ENCODE results near the gene GPBAR1.

- TF ChIP-seq CTCF (IDR thresholded peaks at IDR 0.05; ENCODE audit: low read depth, low read length, missing input control), result no peak
- TF ChIP-seq MAX (IDR thresholded peaks at IDR 0.05), result no peak
- TF ChIP-seq REST (IDR thresholded peaks at IDR 0.05), result no peak
- no peak for TF ChIP-seq JUND (IDR thresholded peaks at IDR 0.05)
- no peak for TF ChIP-seq YY1 (IDR thresholded peaks at IDR 0.05)
- no peak for TF ChIP-seq ZBTB33 (IDR thresholded peaks at IDR 0.05)
- TF ChIP-seq RAD21 (IDR thresholded peaks at IDR 0.05), result no peak
- no peak for TF ChIP-seq HNF4A (conservative IDR thresholded peaks at IDR 0.05)
- no peak for TF ChIP-seq HNF4G (IDR thresholded peaks at IDR 0.05)
- no peak for TF ChIP-seq GABPA (IDR thresholded peaks at IDR 0.05 in 1 of 2, conservative IDR thresholded peaks at IDR 0.05 in 1 of 2)
- no peak for TF ChIP-seq EGR1 (IDR thresholded peaks at IDR 0.05; ENCODE audit: low read depth in 2 of 2)
Measured at GRCh38 chr2:218290316-218291261, 29.8 kb downstream of the GPBAR1 start.

All from liver (tissue), 3 donors.